PC-9 (cell line): ENCODE data around the gene DIAPH2. TPM values are rescaled to one million over a fixed set of nuclear protein-coding genes. Genes with fewer than 3 reads are reported as not detected.

Source experiments
- BruUV-seq: library from RNA; stranded (reverse); fragments of 400-500 nt; replicated peaks from 2 replicates; lab custom pipeline; 2021; lab: Mats Ljungman, UMichigan
- CTCF ChIA-PET: fragments of 300-600 bp; sonication (Branson Sonifier 250); formaldehyde crosslinking; loops from one replicate; lab custom pipeline; 2022; ENCODE audit warnings: antibody characterized with exemption; lab: Charles Lee
- POLR2A ChIA-PET: fragments of 300-600 bp; sonication (Branson Sonifier 250); formaldehyde crosslinking; loops from one replicate; lab custom pipeline; 2022; ENCODE audit warnings: antibody characterized with exemption; ENCODE audit not compliant: unreplicated experiment; lab: Charles Lee
- DNase-seq, 2 experiments: peaks; one replicate each; pipeline versions ENCODE4 v3.0.0 to v3.0.0-alpha.2; 2015 to 2022; ENCODE audit warnings: mixed read lengths in 1 of 2
- H2AFZ ChIP-seq: fragments of 200-600 bp; sonication (generic); 2 replicates; pipeline ENCODE4 v1.8.1; 2017; ENCODE audit warnings: antibody characterized with exemption
- H3F3A ChIP-seq: fragments of 200-600 bp; sonication (generic); 2 replicates; pipeline ENCODE4 v1.8.1; 2017; ENCODE audit warnings: antibody characterized with exemption, mild to moderate bottlenecking, low read depth; ENCODE audit not compliant: insufficient read depth
- H3K27ac ChIP-seq: fragments of 200-600 bp; sonication (generic); 2 replicates; pipeline ENCODE4 v1.6.1; 2016; ENCODE audit warnings: mixed run types
- H3K27me3 ChIP-seq: fragments of 200-600 bp; sonication (generic); 2 replicates; pipeline ENCODE4 v1.6.1; 2016; ENCODE audit warnings: low read depth, mixed run types; ENCODE audit not compliant: insufficient read depth
- H3K36me3 ChIP-seq: fragments of 200-600 bp; sonication (generic); 2 replicates; pipeline ENCODE4 v1.6.1; 2016; ENCODE audit warnings: low read depth, mixed run types
- H3K4me1 ChIP-seq: fragments of 200-600 bp; sonication (generic); replicated peaks from 2 replicates; pipeline ENCODE4 v1.6.1; 2016; ENCODE audit warnings: mixed run types; ENCODE audit not compliant: insufficient read depth
- H3K4me2 ChIP-seq: fragments of 200-600 bp; sonication (generic); 2 replicates; pipeline ENCODE4 v1.6.1; 2017; ENCODE audit warnings: mixed run types
- H3K4me3 ChIP-seq: fragments of 200-600 bp; sonication (generic); 2 replicates; pipeline ENCODE4 v1.6.1; 2016; ENCODE audit warnings: mixed run types
- H3K79me2 ChIP-seq: fragments of 200-600 bp; sonication (generic); 2 replicates; pipeline ENCODE4 v1.6.1; 2017; ENCODE audit warnings: low read depth, mixed run types
- H3K9me2 ChIP-seq: fragments of 200-600 bp; sonication (generic); 2 replicates; pipeline ENCODE4 v1.8.1; 2017; ENCODE audit warnings: mild to moderate bottlenecking; ENCODE audit not compliant: insufficient read depth
- H3K9me3 ChIP-seq: fragments of 200-600 bp; sonication (generic); 2 replicates; pipeline ENCODE4 v1.8.1; 2016; ENCODE audit warnings: low read depth; ENCODE audit not compliant: insufficient read depth
- H4K20me1 ChIP-seq: fragments of 200-600 bp; sonication (generic); 2 replicates; pipeline ENCODE4 v1.8.1; 2017; ENCODE audit not compliant: insufficient read depth
- EZH2 ChIP-seq: fragments of 200-600 bp; sonication (generic); IDR thresholded peaks from 2 replicates; pipeline ENCODE4 v1.8.0; 2017; ENCODE audit warnings: antibody characterized with exemption, low read depth
- intact Hi-C: fragments of 100-400 bp; cut with micrococcal nuclease; formaldehyde crosslinking; loops from one replicate; pipeline ENCODE4 v1.10.0; 2022; ENCODE audit not compliant: unreplicated experiment
- total RNA-seq: library from RNA; stranded (reverse); gene quantifications from 2 replicates; pipeline ENCODE4 v1.2.3, GENCODE V29; 2021
- TF ChIP-seq, protein P1 (sequence below): fragments of 200-600 bp; sonication (generic); conservative IDR thresholded peaks from 2 replicates; pipeline ENCODE4 v1.6.1; 2017; ENCODE audit warnings: mixed run types, antibody characterized with exemption, mild to moderate bottlenecking, moderate library complexity

The DIAPH2 gene
- total RNA-seq, 1 experiment from 2014 or later = 12.0 TPM

DNA sequence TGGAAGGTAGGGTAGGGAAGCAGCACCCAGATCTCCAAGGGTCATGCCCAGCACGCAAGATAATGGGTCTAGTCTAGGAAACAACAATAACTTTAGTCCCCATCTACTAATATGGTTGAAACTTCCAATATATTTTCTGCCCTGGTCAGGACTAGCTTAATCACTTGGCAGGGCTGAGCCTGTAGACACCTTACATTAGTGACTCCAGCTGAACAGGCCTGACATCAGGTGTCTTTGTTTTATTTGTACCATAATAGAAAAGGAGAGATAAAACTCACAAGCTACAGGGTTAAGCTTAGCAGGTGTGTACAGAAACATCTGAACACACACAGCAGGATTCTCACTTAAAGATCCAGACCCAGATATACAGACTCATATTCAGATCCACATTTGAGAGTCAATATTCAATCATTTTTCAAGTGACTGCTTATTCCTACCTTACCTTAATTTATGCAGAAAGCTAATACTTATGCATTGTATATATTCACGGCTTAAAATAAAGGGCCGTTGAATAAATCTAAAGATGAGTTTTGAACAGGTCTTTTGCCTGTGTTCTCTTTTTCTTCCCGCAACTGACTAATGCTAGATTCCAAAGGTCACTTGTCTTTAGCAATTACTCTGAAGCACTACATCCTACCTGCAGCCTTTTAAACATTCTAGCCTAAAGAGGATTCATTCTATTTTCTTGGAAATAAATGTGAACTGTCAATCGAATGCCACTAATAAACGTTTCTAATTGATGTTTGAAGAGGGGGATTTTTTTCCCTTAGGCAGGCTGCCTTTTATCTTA is 944.4 kb downstream of the DIAPH2 start:
- Histone ChIP-seq H3K27ac (no peak overlapping the region), H3K9me3 (no peaks in the 10 kb centered on the region), H3K79me2 (no peaks in the 10 kb centered on the region), H3K4me3 (no peak overlapping the region), H3K9me2 (no peaks in the 10 kb centered on the region), H3K4me2 (no peak overlapping the region), H4K20me1 (no peaks in the 10 kb centered on the region), H2AFZ (no peak overlapping the region), H3F3A (no peaks in the 10 kb centered on the region), H3K4me1 (no peaks in the 10 kb centered on the region), H3K27me3 (no peaks in the 10 kb centered on the region), H3K36me3 (no peaks in the 10 kb centered on the region)
- no peak for TF ChIP-seq EZH2
- TF ChIP-seq, protein P1, sequence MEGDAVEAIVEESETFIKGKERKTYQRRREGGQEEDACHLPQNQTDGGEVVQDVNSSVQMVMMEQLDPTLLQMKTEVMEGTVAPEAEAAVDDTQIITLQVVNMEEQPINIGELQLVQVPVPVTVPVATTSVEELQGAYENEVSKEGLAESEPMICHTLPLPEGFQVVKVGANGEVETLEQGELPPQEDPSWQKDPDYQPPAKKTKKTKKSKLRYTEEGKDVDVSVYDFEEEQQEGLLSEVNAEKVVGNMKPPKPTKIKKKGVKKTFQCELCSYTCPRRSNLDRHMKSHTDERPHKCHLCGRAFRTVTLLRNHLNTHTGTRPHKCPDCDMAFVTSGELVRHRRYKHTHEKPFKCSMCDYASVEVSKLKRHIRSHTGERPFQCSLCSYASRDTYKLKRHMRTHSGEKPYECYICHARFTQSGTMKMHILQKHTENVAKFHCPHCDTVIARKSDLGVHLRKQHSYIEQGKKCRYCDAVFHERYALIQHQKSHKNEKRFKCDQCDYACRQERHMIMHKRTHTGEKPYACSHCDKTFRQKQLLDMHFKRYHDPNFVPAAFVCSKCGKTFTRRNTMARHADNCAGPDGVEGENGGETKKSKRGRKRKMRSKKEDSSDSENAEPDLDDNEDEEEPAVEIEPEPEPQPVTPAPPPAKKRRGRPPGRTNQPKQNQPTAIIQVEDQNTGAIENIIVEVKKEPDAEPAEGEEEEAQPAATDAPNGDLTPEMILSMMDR = no peak
- no peak for DNase-seq
- intact Hi-C loops = no loop called here
- CTCF ChIA-PET = no interaction called here
- POLR2A ChIA-PET = no interaction called here
- BruUV-seq = no TSS peak

- Histone ChIP-seq H3K36me3 (no peaks in the 10 kb centered on the region), H4K20me1 (no peaks in the 10 kb centered on the region), H3K9me2 (no peaks in the 10 kb centered on the region), H3K9me3 (no peaks in the 10 kb centered on the region), H3K4me2 (no peak overlapping the region), H3K4me1 (no peaks in the 10 kb centered on the region), H3K79me2 (no peaks in the 10 kb centered on the region), H2AFZ (no peak overlapping the region), H3K4me3 (no peak overlapping the region), H3K27ac (no peak overlapping the region), H3F3A (no peaks in the 10 kb centered on the region), H3K27me3 (no peaks in the 10 kb centered on the region)
- intact Hi-C loops = no loop called here
- BruUV-seq = no TSS peak
- CTCF ChIA-PET = no interaction called here
- TF ChIP-seq EZH2 = no peak
- TF ChIP-seq, protein P1 = no peak
- no peak for DNase-seq
- POLR2A ChIA-PET = no interaction called here
These were observed 944.9 kb downstream of the DIAPH2 start for GRCh38 chrX:97629597-97629985.

GRCh38 chrX:97633798-97634197 is 949.2 kb downstream of the DIAPH2 start:
- Histone ChIP-seq H3K9me2 (no peaks in the 10 kb centered on the region), H3F3A (no peaks in the 10 kb centered on the region), H3K4me3 (no peak overlapping the region), H3K4me1 (no peaks in the 10 kb centered on the region), H3K27ac (no peak overlapping the region), H2AFZ (no peak overlapping the region), H3K27me3 (no peaks in the 10 kb centered on the region), H4K20me1 (no peaks in the 10 kb centered on the region), H3K79me2 (no peaks in the 10 kb centered on the region), H3K36me3 (no peaks in the 10 kb centered on the region), H3K4me2 (no peak overlapping the region), H3K9me3 (no peaks in the 10 kb centered on the region)
- ChIA-PET POLR2A (no interaction called here), CTCF (no interaction called here)
- no peak for DNase-seq
- intact Hi-C loops = no loop called here
- no TSS peak for BruUV-seq
- TF ChIP-seq, protein P1 = no peak
- TF ChIP-seq EZH2 = no peak
